Panc1 (cell line): ENCODE results near the gene RNF167. TPM values are rescaled to one million over a fixed set of nuclear protein-coding genes. Genes with fewer than 3 reads are reported as not detected.

ENCODE experiments used
- ATAC-seq: fragments of 200-7000 bp; cut with Tn5 transposase; 2 replicates; pipeline ENCODE4 v1.9.1; 2020; ENCODE audit warnings: mild to moderate bottlenecking, moderate library complexity
- BruUV-seq: library from RNA; stranded (reverse); fragments of 400-500 nt; replicated peaks from 2 replicates; lab custom pipeline; 2021; lab: Mats Ljungman, UMichigan
- CTCF ChIA-PET: fragments of 300-600 bp; sonication (Branson Sonifier 250); formaldehyde crosslinking; loops from one replicate; lab custom pipeline; 2022; ENCODE audit warnings: antibody characterized with exemption; lab: Charles Lee
- POLR2A ChIA-PET: fragments of 300-600 bp; sonication (Branson Sonifier 250); formaldehyde crosslinking; loops from one replicate; lab custom pipeline; 2022; ENCODE audit warnings: antibody characterized with exemption; lab: Charles Lee
- DNase-seq: peaks from one replicate; pipeline ENCODE4 v3.0.0-alpha.2; 2010; ENCODE audit warnings: low read depth, low spot score
- H3K27ac ChIP-seq: 2 replicates; pipeline ENCODE4 v1.5.1; 2011; ENCODE audit warnings: mild to moderate bottlenecking, low read length, inconsistent platforms
- H3K27me3 ChIP-seq: fragments of 200-500 bp; sonication (Bioruptor generic); 2 replicates; pipeline ENCODE4 v1.6.0; 2014; ENCODE audit warnings: low read length, inconsistent platforms; ENCODE audit not compliant: control insufficient read depth, insufficient read depth
- H3K36me3 ChIP-seq: fragments of 200-500 bp; sonication (Bioruptor generic); 2 replicates; pipeline ENCODE4 v1.5.1; 2014; ENCODE audit warnings: inconsistent platforms, mild to moderate bottlenecking, low read length, moderate library complexity; ENCODE audit not compliant: control insufficient read depth, insufficient read depth
- H3K4me1 ChIP-seq: 2 replicates; pipeline ENCODE4 v1.5.1; 2011; ENCODE audit warnings: inconsistent platforms, mild to moderate bottlenecking, low read length, moderate library complexity; ENCODE audit not compliant: control insufficient read depth, insufficient read depth
- H3K4me3 ChIP-seq, 2 experiments: 2 replicates each; pipeline ENCODE4 v1.5.1; 2011 to 2012; ENCODE audit warnings: low read depth in 2 of 2, low read length in 2 of 2, mild to moderate bottlenecking in 2 of 2, inconsistent platforms in 1 of 2, moderate library complexity in 1 of 2
- H3K9me3 ChIP-seq: fragments of 200-500 bp; sonication (Bioruptor generic); 2 replicates; pipeline ENCODE4 v1.5.1; 2014; ENCODE audit warnings: low read depth, mild to moderate bottlenecking, inconsistent platforms, low read length, moderate library complexity; ENCODE audit not compliant: control insufficient read depth, insufficient read depth
- CTCF ChIP-seq: fragments of 450-650 bp; IDR thresholded peaks from 2 replicates; pipeline ENCODE4 v1.5.1; 2017; ENCODE audit warnings: mild to moderate bottlenecking
- POLR2AphosphoS5 ChIP-seq: IDR thresholded peaks from 2 replicates; pipeline ENCODE4 v1.6.1; 2012; ENCODE audit warnings: mild to moderate bottlenecking, low read depth, low read length, moderate library complexity
- REST ChIP-seq, 2 experiments: IDR thresholded peaks; 2 replicates each; pipeline ENCODE4 v1.6.1; 2011 to 2012; ENCODE audit warnings: low read depth in 2 of 2, control low read depth in 1 of 2, low read length in 1 of 2, mild to moderate bottlenecking in 1 of 2, moderate library complexity in 1 of 2; ENCODE audit not compliant: insufficient read depth in 1 of 2
- SIN3A ChIP-seq: IDR thresholded peaks from 2 replicates; pipeline ENCODE4 v1.6.1; 2012; ENCODE audit warnings: low read depth, mild to moderate bottlenecking, low read length, moderate library complexity, borderline replicate concordance; ENCODE audit not compliant: insufficient read depth
- TCF7L2 ChIP-seq: IDR thresholded peaks from 2 replicates; pipeline ENCODE4 v1.6.1; 2011; ENCODE audit warnings: mild to moderate bottlenecking, low read depth, low read length, inconsistent platforms
- in situ Hi-C: cut with HindIII; loops from 2 replicates; pipeline ENCODE4 v1.10.0; 2016; ENCODE audit warnings: low sequenced_read_pairs, low pct_unique_long_range_greater_than_20kb
- intact Hi-C: fragments of 100-400 bp; cut with micrococcal nuclease; formaldehyde crosslinking; loops from one replicate; pipeline ENCODE4 v1.10.0; 2022; ENCODE audit not compliant: unreplicated experiment
- total RNA-seq: library from RNA; stranded (reverse); gene quantifications from one replicate; pipeline ENCODE4 v1.2.1, GENCODE V29; 2021; ENCODE audit not compliant: unreplicated experiment

The RNF167 gene
- total RNA-seq, 1 experiment from 2014 or later, result 95.8 TPM

- ATAC-seq (peak; percentile 67), DNase-seq (no peak)
- peak overlapping the region; percentile 83 to 85 for H3K4me3 ChIP-seq
- no peaks in the 10 kb centered on the region for H3K9me3 ChIP-seq
- BruUV-seq, result no TSS peak
- H3K27me3 ChIP-seq, result no peaks in the 10 kb centered on the region
- H3K27ac ChIP-seq, result peak overlapping the region; percentile 93
- no peak for TF ChIP-seq SIN3A
- peak; percentile 30; the same call in 1 of the 2 replicates for TF ChIP-seq POLR2AphosphoS5
- ChIA-PET CTCF (no interaction called here), POLR2A (interaction anchor here (0.7 to 1.1 kb wide), 2 partner anchors 18 to 38 kb away, joined by 3 to 4 read pairs; partner anchors contain the start of gene SPAG7)
- intact Hi-C loops, result no loop called here
- in situ Hi-C loops, result no loop called here
- H3K36me3 ChIP-seq, result peaks cover 6% of the 10 kb centered on the region
- H3K4me1 ChIP-seq, result peaks cover 35% of the 10 kb centered on the region
Observed at GRCh38 chr17:4948931-4949320, 8.9 kb downstream of the RNF167 start.

- no peak for DNase-seq
- Histone ChIP-seq H3K4me3 (peak overlapping the region; percentile 83 to 85), H3K27ac (peak overlapping the region; percentile 93), H3K36me3 (peaks cover 6% of the 10 kb centered on the region), H3K9me3 (no peaks in the 10 kb centered on the region), H3K4me1 (peaks cover 29% of the 10 kb centered on the region), H3K27me3 (no peaks in the 10 kb centered on the region)
- BruUV-seq, result no TSS peak
- POLR2A ChIA-PET, result interaction anchor here (0.7 to 1.1 kb wide), 2 partner anchors 18 to 37 kb away, joined by 3 to 4 read pairs; partner anchors contain the start of gene SPAG7
- in situ Hi-C loops, result no loop called here
- ATAC-seq, result peak; percentile 52
- intact Hi-C loops, result no loop called here
- TF ChIP-seq POLR2AphosphoS5 (peak; percentile 50; the same call in 1 of the 2 replicates), REST (IDR thresholded peaks at IDR 0.05; ENCODE audit: insufficient read depth in 1 of 2, low read depth in 2 of 2, low read length in 1 of 2) (no peak)
- CTCF ChIA-PET, result no interaction called here
Observed at GRCh38 chr17:4949321-4950074, 9.4 kb downstream of the RNF167 start.

- DNase-seq, result no peak
- Histone ChIP-seq H3K4me3 (peak overlapping the region; percentile 51 to 67), H3K4me1 (peaks cover 22% of the 10 kb centered on the region), H3K27ac (peak overlapping the region; percentile 94), H3K36me3 (peaks cover 6% of the 10 kb centered on the region), H3K9me3 (no peaks in the 10 kb centered on the region), H3K27me3 (no peaks in the 10 kb centered on the region)
- intact Hi-C loops, result no loop called here
- no peak; the same call in 1 of the 2 replicates for ATAC-seq
- in situ Hi-C loops, result no loop called here
- no peak for TF ChIP-seq REST (IDR thresholded peaks at IDR 0.05; ENCODE audit: insufficient read depth in 1 of 2, low read depth in 2 of 2, low read length in 1 of 2)
- TF ChIP-seq SIN3A, result 0 out of 2 replicates have a peak, but pooled peaks have one; percentile 18
- TF ChIP-seq CTCF, result no peak
- TF ChIP-seq TCF7L2, result no peak
- peak; percentile 62 for TF ChIP-seq POLR2AphosphoS5
- TSS peak; percentile 80 for BruUV-seq
- POLR2A ChIA-PET, result no interaction called here
- CTCF ChIA-PET, result no interaction called here
Observed at GRCh38 chr17:4950075-4950745, 10.1 kb downstream of the RNF167 start.
